GM23248 (cell line): ENCODE results near the gene SCAMP4.

Source experiments
- EZH2 ChIP-seq: fragments of 200-600 bp; sonication (generic); IDR thresholded peaks from 2 replicates; pipeline ENCODE4 v1.6.1; 2018; ENCODE audit warnings: antibody characterized with exemption, mild to moderate bottlenecking; ENCODE audit not compliant: insufficient read depth, poor library complexity, severe bottlenecking
- EZH2phosphoT487 ChIP-seq: fragments of 200-600 bp; sonication (generic); IDR thresholded peaks from 2 replicates; pipeline ENCODE4 v1.6.1; 2018; ENCODE audit warnings: antibody characterized with exemption, moderate library complexity, mild to moderate bottlenecking, low read depth; ENCODE audit not compliant: insufficient read depth

GRCh38 chr19:1968279-1969175 lies 63.3 kb downstream of the SCAMP4 start:
- TF ChIP-seq EZH2 (no peak), EZH2phosphoT487 (no peak)
